Liver (tissue), 9 donors: ENCODE data around the gene THRA. TPM values are rescaled to one million over a fixed set of nuclear protein-coding genes. Genes with fewer than 3 reads are reported as not detected.

Experiments used
- DNase-seq: peaks from one replicate; pipeline ENCODE4 v3.0.0-alpha.2; 2017; ENCODE audit warnings: low spot score
- H3K27ac ChIP-seq, 2 donors: one replicate each; pipeline ENCODE4 v1.7.0; 2013; ENCODE audit warnings: inconsistent platforms in 2 of 2, low read length in 2 of 2, control low read depth in 1 of 2, low read depth in 1 of 2, mild to moderate bottlenecking in 1 of 2
- H3K27me3 ChIP-seq, 4 donors: one replicate each; pipeline versions ENCODE4 v1.6.1 to v1.7.0; 2013; ENCODE audit warnings: low read length in 3 of 4, inconsistent platforms in 1 of 4, mild to moderate bottlenecking in 1 of 4, moderate library complexity in 1 of 4; ENCODE audit not compliant: control insufficient read depth in 4 of 4, insufficient read depth in 4 of 4
- H3K36me3 ChIP-seq, 4 donors: one replicate each; pipeline versions ENCODE4 v1.6.1 to v1.7.0; 2013; ENCODE audit warnings: low read length in 3 of 4, mild to moderate bottlenecking in 3 of 4, low read depth in 1 of 4, moderate library complexity in 1 of 4; ENCODE audit not compliant: control insufficient read depth in 4 of 4, insufficient read depth in 3 of 4
- H3K4me1 ChIP-seq, 4 donors: one replicate each; pipeline versions ENCODE4 v1.6.1 to v1.7.0; 2013; ENCODE audit warnings: low read length in 3 of 4, mild to moderate bottlenecking in 3 of 4, moderate library complexity in 1 of 4; ENCODE audit not compliant: control insufficient read depth in 4 of 4, insufficient read depth in 4 of 4
- H3K4me3 ChIP-seq, 3 donors: one replicate each; pipeline versions ENCODE4 v1.6.1 to v1.7.0; 2013; ENCODE audit warnings: low read length in 3 of 3, control low read depth in 1 of 3, low read depth in 1 of 3, mild to moderate bottlenecking in 1 of 3
- H3K9ac ChIP-seq, 2 donors: one replicate each; pipeline ENCODE4 v1.7.0; 2013; ENCODE audit warnings: low read length in 2 of 2, mild to moderate bottlenecking in 2 of 2, moderate library complexity in 2 of 2, control low read depth in 1 of 2, low read depth in 1 of 2
- H3K9me3 ChIP-seq, 4 donors: one replicate each; pipeline versions ENCODE4 v1.6.1 to v1.7.0; 2013; ENCODE audit warnings: low read length in 3 of 4; ENCODE audit not compliant: control insufficient read depth in 4 of 4
- EGR1 ChIP-seq, 2 donors: IDR thresholded peaks; 2 replicates each; pipeline ENCODE4 v1.6.1; 2016 to 2018; ENCODE audit warnings: antibody characterized with exemption in 2 of 2, low read depth in 2 of 2
- GABPA ChIP-seq, 2 donors: IDR thresholded peaks in 1 of 2; conservative IDR thresholded peaks in 1 of 2; 2 replicates each; pipeline ENCODE4 v1.6.1; 2016; ENCODE audit warnings: antibody characterized with exemption in 2 of 2, mild to moderate bottlenecking in 1 of 2, moderate library complexity in 1 of 2
- HNF4A ChIP-seq, 2 donors: conservative IDR thresholded peaks; 2 replicates each; pipeline ENCODE4 v1.6.1; 2016; ENCODE audit warnings: antibody characterized with exemption in 2 of 2, mild to moderate bottlenecking in 2 of 2
- HNF4G ChIP-seq: IDR thresholded peaks from 2 replicates; pipeline ENCODE4 v1.6.1; 2016; ENCODE audit warnings: antibody characterized with exemption
- JUND ChIP-seq, 2 donors: IDR thresholded peaks; 2 replicates each; pipeline ENCODE4 v1.6.1; 2016; ENCODE audit warnings: antibody characterized with exemption in 2 of 2
- NR2F2 ChIP-seq: IDR thresholded peaks from 2 replicates; pipeline ENCODE4 v1.6.1; 2016; ENCODE audit warnings: antibody characterized with exemption
- RAD21 ChIP-seq, 2 donors: IDR thresholded peaks; 2 replicates each; pipeline ENCODE4 v1.6.1; 2016; ENCODE audit warnings: antibody characterized with exemption in 2 of 2, mild to moderate bottlenecking in 2 of 2
- RXRA ChIP-seq, 2 donors: IDR thresholded peaks; 2 replicates each; pipeline ENCODE4 v1.6.1; 2017 to 2018; ENCODE audit warnings: antibody characterized with exemption in 2 of 2, mild to moderate bottlenecking in 1 of 2
- SP1 ChIP-seq: IDR thresholded peaks from 2 replicates; pipeline ENCODE4 v1.6.1; 2018; ENCODE audit warnings: antibody characterized with exemption, mild to moderate bottlenecking
- TAF1 ChIP-seq: conservative IDR thresholded peaks from 2 replicates; pipeline ENCODE4 v1.6.1; 2016; ENCODE audit warnings: antibody characterized with exemption, mild to moderate bottlenecking
- YY1 ChIP-seq: IDR thresholded peaks from 2 replicates; pipeline ENCODE4 v1.6.1; 2016; ENCODE audit warnings: antibody characterized with exemption, mild to moderate bottlenecking
- WGBS: extraction: QIAGEN DNeasy Blood & Tissue Kit; methylation state at CpG from one replicate; pipeline ENCODE4 v1.1.7; 2013; 5-methylcytosine and 5-hydroxymethylcytosine counted together
- polyA plus RNA-seq, 2 donors: library from polyadenylated mRNA; stranded (reverse) in 1 of 2; unstranded in 1 of 2; fragments of 200-250 nt in 1 of 2; fragments of >200 nt in 1 of 2; fragmentation: Nextera tagmentation in 1 of 2; extraction: Ambion mirVana in 1 of 2; gene quantifications; one replicate each; pipeline versions ENCODE4 v1.2.1 to v1.2.3, GENCODE V29; 2013 to 2015
- total RNA-seq, 2 donors: library from RNA; depleted of rRNA; stranded (reverse); fragments of >200 nt; gene quantifications; one replicate each; pipeline ENCODE4 v1.2.3, GENCODE V29; 2014
- TF ChIP-seq, protein P1 (sequence below): fragments of 150-350 bp; IDR thresholded peaks from 2 replicates; pipeline ENCODE4 v1.5.1; 2017; ENCODE audit warnings: improper control_type of control experiment, low read depth, low read length; ENCODE audit not compliant: missing input control
- TF ChIP-seq, protein P2 (sequence below): IDR thresholded peaks from 2 replicates; pipeline ENCODE4 v1.6.1; 2016; ENCODE audit warnings: antibody characterized with exemption
- TF ChIP-seq, protein P3 (sequence below): IDR thresholded peaks from 2 replicates; pipeline ENCODE4 v1.6.1; 2016; ENCODE audit warnings: antibody characterized with exemption
- TF ChIP-seq, protein P4 (sequence below): IDR thresholded peaks from 2 replicates; pipeline ENCODE4 v1.6.1; 2016; ENCODE audit warnings: antibody characterized with exemption
- donor health status: healthy.
- donor health status: healthy.
- donor health status: healthy.
- donor health status: healthy.
- donor health status: healthy.

The THRA gene
- total and polyA plus RNA-seq, 4 donors, result 3.2 to 10.3 (median 7.4) TPM

DNA sequence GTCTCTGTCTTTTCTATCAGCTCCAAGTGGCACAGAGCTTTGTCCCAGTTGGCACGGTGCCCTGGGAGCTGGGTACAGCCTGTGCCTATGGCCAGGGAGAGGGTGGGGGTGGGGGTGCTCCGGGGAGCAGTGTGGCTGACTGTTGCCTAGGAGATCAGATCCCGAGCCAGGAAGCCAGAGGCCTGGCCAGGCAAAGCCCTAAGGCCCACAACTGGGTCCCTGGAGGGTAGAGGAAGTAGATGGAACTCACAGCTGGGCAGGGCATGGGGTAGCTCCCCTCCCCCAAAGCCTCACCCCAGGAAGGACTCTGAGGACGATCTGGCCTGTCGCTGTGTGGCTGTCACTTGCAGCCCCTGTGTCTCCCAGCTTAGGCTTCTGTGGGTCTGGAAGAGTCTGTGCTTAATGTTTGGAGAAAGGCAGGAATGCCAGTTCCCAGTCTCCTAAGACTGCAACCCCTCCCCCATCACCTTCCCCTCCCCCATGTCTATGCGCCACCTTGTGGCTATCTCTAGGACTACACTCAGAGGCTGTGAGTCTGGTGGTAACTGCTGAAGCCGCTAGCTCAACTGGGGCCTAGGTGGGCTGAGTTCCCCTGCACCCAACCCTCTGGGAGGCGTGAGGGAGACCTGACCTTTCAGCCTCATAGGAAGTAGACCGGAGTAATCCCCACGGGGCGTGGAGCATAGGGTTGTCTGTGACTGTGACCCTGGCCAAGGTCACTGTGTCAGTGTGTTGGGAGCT, 12.6 kb downstream of the THRA start:
- Histone ChIP-seq H3K9me3 (no peaks in the 10 kb centered on the region), H3K9ac (no peak overlapping the region), H3K4me3 (no peak overlapping the region), H3K36me3 (no peaks in the 10 kb centered on the region), H3K27ac (peak overlapping the region; percentile 39 to 59), H3K4me1 (peaks cover 32 to 58% (median 41%) of the 10 kb centered on the region in 4 donors), H3K27me3 (no peaks in the 10 kb centered on the region)
- TF ChIP-seq, protein P1, sequence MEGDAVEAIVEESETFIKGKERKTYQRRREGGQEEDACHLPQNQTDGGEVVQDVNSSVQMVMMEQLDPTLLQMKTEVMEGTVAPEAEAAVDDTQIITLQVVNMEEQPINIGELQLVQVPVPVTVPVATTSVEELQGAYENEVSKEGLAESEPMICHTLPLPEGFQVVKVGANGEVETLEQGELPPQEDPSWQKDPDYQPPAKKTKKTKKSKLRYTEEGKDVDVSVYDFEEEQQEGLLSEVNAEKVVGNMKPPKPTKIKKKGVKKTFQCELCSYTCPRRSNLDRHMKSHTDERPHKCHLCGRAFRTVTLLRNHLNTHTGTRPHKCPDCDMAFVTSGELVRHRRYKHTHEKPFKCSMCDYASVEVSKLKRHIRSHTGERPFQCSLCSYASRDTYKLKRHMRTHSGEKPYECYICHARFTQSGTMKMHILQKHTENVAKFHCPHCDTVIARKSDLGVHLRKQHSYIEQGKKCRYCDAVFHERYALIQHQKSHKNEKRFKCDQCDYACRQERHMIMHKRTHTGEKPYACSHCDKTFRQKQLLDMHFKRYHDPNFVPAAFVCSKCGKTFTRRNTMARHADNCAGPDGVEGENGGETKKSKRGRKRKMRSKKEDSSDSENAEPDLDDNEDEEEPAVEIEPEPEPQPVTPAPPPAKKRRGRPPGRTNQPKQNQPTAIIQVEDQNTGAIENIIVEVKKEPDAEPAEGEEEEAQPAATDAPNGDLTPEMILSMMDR, result peak; percentile 92
- TF ChIP-seq RAD21 (IDR thresholded peaks at IDR 0.05) (peak; percentile 74 to 87), NR2F2 (peak; percentile 86), TAF1 (no peak), HNF4A (conservative IDR thresholded peaks at IDR 0.05) (peak in 1 of 2 donors; percentile 66), RXRA (IDR thresholded peaks at IDR 0.05) (peak; percentile 57 to 85), JUND (IDR thresholded peaks at IDR 0.05) (no peak), SP1 (peak; percentile 46)
- WGBS, result 14% methylated on average over 11 of the region's 11 CpGs
- DNase-seq, result peak; percentile 82

DNA sequence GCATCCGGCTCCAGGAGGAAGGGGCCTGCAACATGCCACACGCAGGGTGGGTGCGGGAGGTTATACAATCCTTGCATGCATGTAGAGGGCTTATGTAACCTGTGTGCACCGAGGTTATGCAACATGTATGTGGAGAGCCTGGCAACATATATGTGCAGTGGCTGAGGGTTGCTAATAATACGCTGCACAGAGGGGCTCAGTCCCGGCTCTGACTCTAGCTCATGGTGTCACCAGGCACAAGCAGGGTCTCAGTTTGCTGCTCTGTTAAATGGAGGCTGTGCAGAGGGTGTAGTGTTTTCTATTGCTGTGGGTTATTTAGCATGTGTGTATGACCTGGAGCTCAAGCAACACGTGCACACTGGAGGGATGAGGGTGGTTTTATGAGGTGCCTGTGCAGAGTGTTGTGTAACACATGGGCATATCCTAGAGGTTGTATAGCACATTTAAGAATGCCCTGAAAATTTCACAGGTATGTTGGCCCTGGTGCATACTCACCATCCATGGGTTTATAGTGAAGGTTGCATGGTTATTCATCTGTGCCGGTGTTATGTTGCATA, 13.3 kb downstream of the THRA start:
- no peak for DNase-seq
- no peak overlapping the region for H3K9ac ChIP-seq
- H3K9me3 ChIP-seq, result no peaks in the 10 kb centered on the region
- H3K4me3 ChIP-seq, result no peak overlapping the region
- TF ChIP-seq NR2F2, result no peak
- TF ChIP-seq, protein P1, result no peak
- TF ChIP-seq YY1, result no peak
- TF ChIP-seq HNF4G, result no peak
- TF ChIP-seq RXRA (IDR thresholded peaks at IDR 0.05), result no peak
- TF ChIP-seq JUND (IDR thresholded peaks at IDR 0.05), result no peak
- TF ChIP-seq, protein P2, sequence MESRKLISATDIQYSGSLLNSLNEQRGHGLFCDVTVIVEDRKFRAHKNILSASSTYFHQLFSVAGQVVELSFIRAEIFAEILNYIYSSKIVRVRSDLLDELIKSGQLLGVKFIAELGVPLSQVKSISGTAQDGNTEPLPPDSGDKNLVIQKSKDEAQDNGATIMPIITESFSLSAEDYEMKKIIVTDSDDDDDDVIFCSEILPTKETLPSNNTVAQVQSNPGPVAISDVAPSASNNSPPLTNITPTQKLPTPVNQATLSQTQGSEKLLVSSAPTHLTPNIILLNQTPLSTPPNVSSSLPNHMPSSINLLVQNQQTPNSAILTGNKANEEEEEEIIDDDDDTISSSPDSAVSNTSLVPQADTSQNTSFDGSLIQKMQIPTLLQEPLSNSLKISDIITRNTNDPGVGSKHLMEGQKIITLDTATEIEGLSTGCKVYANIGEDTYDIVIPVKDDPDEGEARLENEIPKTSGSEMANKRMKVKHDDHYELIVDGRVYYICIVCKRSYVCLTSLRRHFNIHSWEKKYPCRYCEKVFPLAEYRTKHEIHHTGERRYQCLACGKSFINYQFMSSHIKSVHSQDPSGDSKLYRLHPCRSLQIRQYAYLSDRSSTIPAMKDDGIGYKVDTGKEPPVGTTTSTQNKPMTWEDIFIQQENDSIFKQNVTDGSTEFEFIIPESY, result no peak
- no peak for TF ChIP-seq EGR1 (IDR thresholded peaks at IDR 0.05; ENCODE audit: low read depth in 2 of 2)
- TF ChIP-seq, protein P3, sequence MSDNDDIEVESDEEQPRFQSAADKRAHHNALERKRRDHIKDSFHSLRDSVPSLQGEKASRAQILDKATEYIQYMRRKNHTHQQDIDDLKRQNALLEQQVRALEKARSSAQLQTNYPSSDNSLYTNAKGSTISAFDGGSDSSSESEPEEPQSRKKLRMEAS, result no peak
- TF ChIP-seq, protein P4, sequence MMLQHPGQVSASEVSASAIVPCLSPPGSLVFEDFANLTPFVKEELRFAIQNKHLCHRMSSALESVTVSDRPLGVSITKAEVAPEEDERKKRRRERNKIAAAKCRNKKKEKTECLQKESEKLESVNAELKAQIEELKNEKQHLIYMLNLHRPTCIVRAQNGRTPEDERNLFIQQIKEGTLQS, result no peak
- no peak for TF ChIP-seq GABPA (IDR thresholded peaks at IDR 0.05 in 1 of 2, conservative IDR thresholded peaks at IDR 0.05 in 1 of 2)
- TF ChIP-seq TAF1, result no peak
- no peak for TF ChIP-seq RAD21 (IDR thresholded peaks at IDR 0.05)
- H3K4me1 ChIP-seq, result peaks cover 30 to 51% (median 36%) of the 10 kb centered on the region in 4 donors
- H3K27me3 ChIP-seq, result no peaks in the 10 kb centered on the region
- peak overlapping the region; percentile 39 to 59 for H3K27ac ChIP-seq
- WGBS, result 42% methylated on average over 8 of the region's 8 CpGs
- no peaks in the 10 kb centered on the region for H3K36me3 ChIP-seq
